HG03108 (cell line): ENCODE measurements around the gene PARM1.
A peak's percentile ranks its signal among the peaks of the same experiment; 100 is the strongest.

Experiments used
- ATAC-seq: cut with Tn5 transposase; IDR thresholded peaks from one replicate; pipeline ENCODE4 v1.9.1; 2021; ENCODE audit warnings: moderate library complexity; ENCODE audit not compliant: unreplicated experiment

PARM1 gene

GRCh38 chr4:75065909-75066308 lies 133.0 kb downstream of the PARM1 start:
- ATAC-seq, result no peak

- peak; percentile 79 for ATAC-seq
Measured at GRCh38 chr4:75069493-75070074, 136.7 kb downstream of the PARM1 start.

DNA sequence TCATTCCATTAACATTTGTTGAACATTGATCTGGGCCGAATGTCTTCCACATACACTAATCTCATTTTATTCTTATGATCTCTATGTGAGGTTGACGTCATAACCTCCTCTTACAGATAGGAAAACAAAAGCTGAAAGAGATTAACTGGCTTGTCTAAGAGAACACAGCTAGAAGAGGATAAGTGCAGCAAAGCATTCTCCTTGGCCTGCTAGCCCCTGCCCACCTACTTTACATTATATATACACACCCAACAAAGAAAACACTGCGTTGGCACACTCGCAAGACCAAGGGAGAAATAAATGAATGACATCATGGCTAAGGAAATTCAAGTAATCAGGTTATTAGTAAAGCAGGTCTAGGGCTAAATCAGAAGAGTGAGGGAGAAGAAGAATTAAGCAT lies 138.4 kb downstream of the PARM1 start:
- ATAC-seq, result no peak

- ATAC-seq, result no peak
Measured at GRCh38 chr4:75080888-75081287, 148.0 kb downstream of the PARM1 start.

DNA sequence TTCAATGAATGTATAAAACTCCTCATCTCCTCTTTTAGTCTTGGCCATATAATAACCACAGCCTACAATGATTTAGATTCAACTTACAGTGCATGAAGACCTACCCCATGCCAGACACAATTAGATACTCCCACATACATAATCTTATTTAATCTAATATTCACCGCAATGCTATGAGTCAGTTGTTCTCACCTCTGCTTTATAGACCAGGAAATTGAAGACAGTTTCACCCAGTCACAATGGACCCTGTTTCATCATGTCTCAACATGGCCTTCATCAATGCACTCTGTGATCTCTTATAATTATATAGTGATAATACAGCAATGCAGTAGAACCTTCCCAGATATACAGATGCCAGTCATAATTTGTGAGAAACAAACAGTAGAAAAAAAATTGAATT lies 148.6 kb downstream of the PARM1 start:
- ATAC-seq, result no peak

- ATAC-seq, result no peak
Measured at GRCh38 chr4:75087416-75087815, 154.5 kb downstream of the PARM1 start.

GRCh38 chr4:75087865-75088264 lies 154.9 kb downstream of the PARM1 start:
- ATAC-seq, result no peak

DNA sequence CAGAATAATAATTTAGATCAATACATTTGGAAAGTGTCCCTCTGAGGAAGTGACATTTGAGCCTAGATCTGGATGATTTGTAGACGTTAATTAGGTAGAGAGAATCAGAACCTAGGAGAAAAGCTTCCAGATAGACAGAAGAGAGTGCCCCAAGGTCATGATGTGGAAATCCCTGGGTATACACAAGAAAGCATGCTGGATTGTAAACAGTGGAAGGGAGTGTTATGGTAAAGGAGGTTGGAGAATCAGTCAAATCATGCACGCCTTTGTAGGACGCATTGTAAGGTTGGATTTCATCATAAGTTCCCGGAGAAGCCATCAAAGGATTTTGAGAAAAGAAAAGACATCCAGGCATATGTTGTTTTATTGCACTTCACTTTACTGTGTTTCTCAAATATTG lies 156.3 kb downstream of the PARM1 start:
- ATAC-seq, result no peak

- ATAC-seq, result peak; percentile 89
Measured at GRCh38 chr4:75099321-75099720, 166.4 kb downstream of the PARM1 start.
